Stimulated activated naive CD8-positive, alpha-beta T cell treated with anti-CD3 and anti-CD28 coated beads, Interleukin-15, Interleukin-2, amounts not matched to agents 100 ng/mL and 50 ng/mL, for 24 hours (primary cell): ENCODE data around the gene TAOK1.
"Not testable (repeated sequence)": the region's sequence is repeated elsewhere in the genome, so short reads cannot be mapped to it uniquely, and the experiment has no call there.

ENCODE experiments used
- H3K27ac Mint-ChIP-seq: one replicate; pipeline ENCODE4 v1.8.0; 2021; ENCODE audit warnings: mild to moderate bottlenecking, mixed read lengths
- H3K27me3 Mint-ChIP-seq: one replicate; pipeline ENCODE4 v1.8.0; 2021; ENCODE audit warnings: mixed read lengths
- H3K36me3 Mint-ChIP-seq: one replicate; pipeline ENCODE4 v1.8.0; 2021; ENCODE audit warnings: low read depth, mixed read lengths
- H3K4me1 Mint-ChIP-seq: one replicate; pipeline ENCODE4 v1.8.0; 2021; ENCODE audit warnings: low read depth, mixed read lengths
- H3K4me3 Mint-ChIP-seq: one replicate; pipeline ENCODE4 v1.8.0; 2021; ENCODE audit warnings: mild to moderate bottlenecking, mixed read lengths
- H3K9me3 Mint-ChIP-seq: one replicate; pipeline ENCODE4 v1.8.0; 2021; ENCODE audit warnings: mixed read lengths

The TAOK1 gene

DNA sequence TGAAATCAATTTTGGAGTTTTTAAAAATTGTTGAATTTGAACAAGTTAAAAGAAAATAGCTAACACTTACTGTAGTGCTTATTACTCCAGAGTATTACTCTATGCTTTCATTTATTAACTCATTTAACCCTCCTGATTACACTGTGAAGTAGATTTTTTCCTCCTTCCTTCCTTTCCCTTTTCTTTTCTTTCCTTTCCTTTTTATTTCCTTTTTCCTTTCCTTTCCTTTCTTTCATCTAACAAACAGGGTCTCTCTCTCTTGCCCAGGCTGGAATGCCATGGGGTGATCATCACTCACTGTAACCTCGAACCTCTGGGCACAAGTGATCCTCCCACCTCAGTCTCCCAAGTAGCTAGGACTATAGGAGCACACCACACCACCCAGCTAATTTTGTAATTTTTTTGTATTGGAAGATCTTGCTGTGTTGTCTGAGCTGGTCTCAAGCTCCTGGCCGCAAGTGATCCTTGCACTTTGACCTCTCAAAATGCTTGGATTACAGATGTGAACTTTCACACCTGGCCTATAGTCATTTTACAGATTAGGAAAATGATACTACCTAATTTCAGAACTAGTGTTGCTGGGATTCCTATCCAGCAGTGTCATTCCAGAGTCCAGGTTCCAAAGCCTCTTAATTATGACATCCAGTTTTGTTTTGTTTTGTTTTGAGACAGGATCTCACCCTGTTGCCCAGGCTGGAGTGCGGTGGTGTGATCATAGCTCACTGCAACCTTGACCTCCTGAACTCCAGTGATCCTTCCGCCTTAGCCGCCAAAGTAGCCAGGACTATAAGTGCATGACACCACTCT, 59.9 kb downstream of the TAOK1 start:
- Mint-ChIP-seq H3K9me3 (no peaks in the 10 kb centered on the region), H3K4me3 (no peak overlapping the region), H3K4me1 (peaks cover 36% of the 10 kb centered on the region), H3K27me3 (no peaks in the 10 kb centered on the region), H3K27ac (peak overlapping the region; percentile 88), H3K36me3 (peaks cover 29% of the 10 kb centered on the region)

DNA sequence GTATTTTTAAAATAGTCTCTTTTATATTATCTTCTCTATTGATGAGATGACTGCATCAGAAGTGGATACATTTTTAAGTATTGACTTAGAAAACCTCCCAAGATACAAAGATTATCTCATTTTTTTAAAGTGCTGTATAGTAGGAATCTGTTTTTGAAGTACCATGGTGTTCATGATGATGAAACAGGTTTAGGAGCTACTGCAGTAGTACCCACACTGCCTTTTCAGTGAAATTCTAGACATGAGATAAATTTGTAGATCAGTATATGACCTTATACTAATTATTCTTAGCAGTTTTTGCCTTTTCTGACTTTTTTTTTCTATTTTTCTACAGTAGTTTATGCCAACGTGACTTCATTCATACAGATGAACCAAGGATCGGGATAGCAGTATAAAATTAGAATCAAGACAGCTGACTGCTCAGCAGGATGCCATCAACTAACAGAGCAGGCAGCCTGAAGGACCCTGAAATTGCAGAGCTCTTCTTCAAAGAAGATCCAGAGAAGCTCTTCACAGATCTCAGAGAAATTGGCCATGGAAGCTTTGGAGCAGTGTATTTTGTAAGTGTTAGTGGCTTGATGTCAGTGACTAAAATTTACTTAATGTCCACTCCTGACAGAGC, 61.1 kb downstream of the TAOK1 start:
- peaks cover 37% of the 10 kb centered on the region for H3K36me3 Mint-ChIP-seq

DNA sequence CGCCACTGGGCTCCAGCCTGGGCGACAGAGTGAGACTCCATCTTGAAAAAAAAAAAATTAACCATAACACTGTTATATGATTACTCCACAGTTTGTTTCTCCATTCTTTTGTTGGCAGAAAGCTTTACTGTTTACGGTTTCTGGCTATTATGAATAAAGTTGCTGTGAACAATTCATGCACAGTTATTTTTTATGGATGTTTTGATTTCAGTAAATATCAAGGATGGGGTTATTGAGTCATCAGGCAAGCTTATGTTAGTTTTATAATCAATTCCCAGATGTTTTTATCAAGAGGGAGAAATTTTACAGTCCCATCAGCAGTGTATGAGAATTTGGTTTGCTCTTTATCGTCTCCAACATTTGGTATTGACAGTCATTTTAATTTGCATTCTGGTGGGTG, 67.9 kb downstream of the TAOK1 start:
- H3K9me3 Mint-ChIP-seq, result no peaks in the 10 kb centered on the region
- peaks cover 16% of the 10 kb centered on the region for H3K4me1 Mint-ChIP-seq
- no peak overlapping the region for H3K27ac Mint-ChIP-seq
- peaks cover 45% of the 10 kb centered on the region for H3K36me3 Mint-ChIP-seq
- no peak overlapping the region for H3K4me3 Mint-ChIP-seq
- H3K27me3 Mint-ChIP-seq, result no peaks in the 10 kb centered on the region

More for the DNA sequence above, 61.1 kb downstream of the TAOK1 start:
- no peaks in the 10 kb centered on the region for H3K27me3 Mint-ChIP-seq
- H3K27ac Mint-ChIP-seq, result no peak overlapping the region
- H3K4me1 Mint-ChIP-seq, result peaks cover 31% of the 10 kb centered on the region
- no peaks in the 10 kb centered on the region for H3K9me3 Mint-ChIP-seq
- no peak overlapping the region for H3K4me3 Mint-ChIP-seq

DNA sequence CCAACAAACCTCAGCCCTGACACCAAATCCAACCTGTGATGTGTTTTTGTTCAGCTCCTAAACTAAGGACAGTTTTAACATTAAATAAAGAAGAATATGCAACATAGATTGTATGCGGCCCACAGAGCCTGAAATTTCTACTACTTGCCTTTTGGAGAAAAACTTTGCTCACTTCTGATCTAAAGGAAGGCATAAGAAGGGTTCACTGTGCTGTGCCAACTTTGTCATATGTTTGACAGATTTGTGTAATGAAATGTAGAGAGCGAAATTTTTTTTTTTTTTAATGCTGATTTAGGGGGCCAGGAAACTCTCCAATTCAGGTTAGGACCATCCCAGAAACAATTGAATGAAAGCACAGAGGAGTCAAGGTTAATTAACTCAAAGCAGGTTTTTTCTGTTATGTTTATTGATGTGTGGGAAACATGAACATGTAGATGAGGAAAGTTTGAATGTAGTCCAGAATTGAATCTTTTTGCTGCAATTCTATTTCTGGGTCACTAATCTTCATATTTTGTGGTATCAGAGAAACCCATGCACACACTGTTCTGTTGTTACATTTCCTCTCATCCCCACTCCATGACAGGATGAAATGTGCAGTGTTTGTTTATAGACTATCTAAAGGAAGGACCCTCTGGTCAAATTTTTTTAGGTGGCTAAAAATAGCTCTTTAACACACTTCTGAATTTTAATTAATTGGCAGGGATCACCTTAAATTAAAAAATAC, 71.5 kb downstream of the TAOK1 start:
- Mint-ChIP-seq H3K4me3 (no peak overlapping the region), H3K27ac (no peak overlapping the region), H3K4me1 (peaks cover 14% of the 10 kb centered on the region), H3K36me3 (peaks cover 44% of the 10 kb centered on the region), H3K27me3 (no peaks in the 10 kb centered on the region), H3K9me3 (no peaks in the 10 kb centered on the region)

DNA sequence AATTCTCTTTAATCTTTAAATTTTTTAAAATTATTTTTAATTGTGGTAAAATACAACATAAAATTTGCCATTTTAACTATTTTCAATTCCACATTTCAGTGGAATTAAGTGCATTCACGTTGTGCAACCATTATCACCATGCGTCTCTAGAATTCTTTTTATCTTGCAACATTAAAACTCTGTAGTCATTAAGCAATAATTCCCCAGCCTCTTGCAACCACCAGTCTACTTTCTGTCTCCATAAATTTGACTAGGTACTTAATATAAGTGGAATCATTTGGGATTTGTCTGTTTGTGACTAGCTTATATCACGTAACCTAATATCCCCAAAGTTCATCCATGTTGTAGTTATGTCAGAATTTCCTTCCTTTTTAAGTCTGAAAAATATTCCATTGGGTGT, 79.1 kb downstream of the TAOK1 start:
- H3K4me3 Mint-ChIP-seq, result no peak overlapping the region
- no peak overlapping the region for H3K27ac Mint-ChIP-seq
- H3K36me3 Mint-ChIP-seq, result peaks cover 46% of the 10 kb centered on the region
- H3K9me3 Mint-ChIP-seq, result no peaks in the 10 kb centered on the region
- H3K27me3 Mint-ChIP-seq, result no peaks in the 10 kb centered on the region
- H3K4me1 Mint-ChIP-seq, result no peaks in the 10 kb centered on the region

DNA sequence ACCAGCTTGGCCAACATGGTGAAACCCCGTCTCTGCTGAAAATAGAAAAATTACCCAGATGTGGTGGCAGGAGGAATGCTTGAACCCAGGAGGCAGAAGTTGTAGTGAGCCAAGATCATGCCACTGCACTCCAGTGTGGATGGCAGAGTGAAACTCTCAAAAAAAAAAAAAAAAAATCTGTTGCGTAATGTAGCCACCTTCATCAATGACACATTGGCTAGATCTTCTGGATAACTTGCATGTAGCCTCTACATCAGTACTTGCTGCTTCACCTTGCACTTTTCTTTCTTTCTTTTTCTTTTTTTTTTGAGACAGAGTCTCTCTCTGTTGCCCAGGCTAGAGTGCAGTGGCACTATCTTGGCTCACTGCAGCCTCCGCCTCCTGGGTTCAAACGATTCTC, 83.3 kb downstream of the TAOK1 start:
- peaks cover 39% of the 10 kb centered on the region for H3K36me3 Mint-ChIP-seq

DNA sequence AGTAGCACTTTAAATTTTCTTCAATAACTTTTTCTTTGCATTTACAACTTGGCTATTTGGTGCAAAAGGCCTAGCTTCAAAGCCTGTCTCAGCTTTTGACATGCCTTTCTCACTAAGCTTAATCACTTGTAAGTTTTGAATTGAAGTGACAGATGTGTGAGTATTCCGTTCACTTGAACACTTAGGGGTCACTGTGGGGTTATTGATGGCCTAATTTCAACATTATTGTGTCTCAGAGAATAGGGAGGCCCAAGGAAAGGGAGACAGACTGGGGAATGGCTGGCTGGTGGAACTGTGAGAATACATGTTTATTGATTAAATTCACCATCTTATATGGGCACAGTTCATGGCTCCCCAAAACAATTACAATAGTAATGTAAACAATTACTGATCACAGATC, 84.1 kb downstream of the TAOK1 start:
- Mint-ChIP-seq H3K27me3 (no peaks in the 10 kb centered on the region), H3K4me1 (no peaks in the 10 kb centered on the region), H3K9me3 (no peaks in the 10 kb centered on the region), H3K27ac (no peak overlapping the region), H3K4me3 (no peak overlapping the region), H3K36me3 (peaks cover 38% of the 10 kb centered on the region)

More for the DNA sequence above, 83.3 kb downstream of the TAOK1 start:
- not testable (repeated sequence) for H3K4me1 Mint-ChIP-seq, H3K27me3 Mint-ChIP-seq, H3K4me3 Mint-ChIP-seq, H3K27ac Mint-ChIP-seq, H3K9me3 Mint-ChIP-seq

DNA sequence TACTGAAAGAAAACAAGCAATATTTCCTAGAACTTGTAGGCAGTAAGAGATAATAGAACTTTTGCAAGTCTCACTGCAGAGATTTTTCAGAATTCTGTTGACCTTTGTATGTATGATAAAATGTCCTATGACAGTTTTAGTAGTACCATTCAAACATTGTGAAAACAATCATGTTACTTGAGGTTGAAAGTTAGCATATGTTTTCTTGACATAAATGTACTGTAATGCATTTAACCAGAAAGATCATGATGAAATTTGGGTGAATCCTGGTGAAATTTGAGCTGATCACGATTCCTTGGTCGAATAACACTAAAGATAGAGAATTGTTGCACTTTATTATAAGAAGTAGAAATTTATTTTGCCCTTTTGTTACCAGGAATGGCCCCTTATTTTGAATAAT, 85.7 kb downstream of the TAOK1 start:
- peaks cover 30% of the 10 kb centered on the region for H3K36me3 Mint-ChIP-seq
- no peak overlapping the region for H3K27ac Mint-ChIP-seq

DNA sequence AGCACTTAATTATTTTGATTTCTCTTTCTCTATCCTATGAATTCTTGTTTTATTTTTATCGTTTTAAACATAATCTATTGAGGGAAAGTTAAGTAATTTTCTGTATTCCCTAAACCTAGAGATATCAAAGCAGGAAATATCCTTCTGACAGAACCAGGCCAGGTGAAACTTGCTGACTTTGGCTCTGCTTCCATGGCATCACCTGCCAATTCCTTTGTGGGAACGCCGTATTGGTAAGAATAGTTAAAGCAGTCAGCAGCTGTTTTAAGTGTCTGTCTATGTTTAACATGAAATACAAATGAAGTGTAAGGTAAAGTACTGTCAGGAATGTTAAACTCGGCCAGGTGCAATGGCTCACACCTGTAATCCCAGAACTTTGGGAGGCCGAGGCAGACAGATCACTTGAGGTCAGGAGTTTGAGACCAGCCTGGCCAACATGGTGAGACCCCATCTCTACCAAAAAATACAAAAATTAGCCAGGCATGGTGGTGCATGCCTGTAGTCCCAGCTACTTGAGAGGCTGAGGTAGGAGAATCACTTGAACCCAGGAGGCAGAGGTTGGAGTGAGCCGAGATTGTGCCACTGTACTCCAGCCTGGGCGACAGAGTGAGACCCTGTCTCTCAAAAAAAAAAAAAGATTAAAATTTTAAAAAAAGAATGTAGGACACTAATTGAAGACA, 90.2 kb downstream of the TAOK1 start:
- H3K4me3 Mint-ChIP-seq, H3K27me3 Mint-ChIP-seq, H3K36me3 Mint-ChIP-seq, H3K9me3 Mint-ChIP-seq, H3K4me1 Mint-ChIP-seq, H3K27ac Mint-ChIP-seq: not testable (repeated sequence)

More for the DNA sequence above, 85.7 kb downstream of the TAOK1 start:
- H3K4me3 Mint-ChIP-seq, result no peak overlapping the region
- H3K27me3 Mint-ChIP-seq, result no peaks in the 10 kb centered on the region
- no peaks in the 10 kb centered on the region for H3K4me1 Mint-ChIP-seq
- no peaks in the 10 kb centered on the region for H3K9me3 Mint-ChIP-seq

DNA sequence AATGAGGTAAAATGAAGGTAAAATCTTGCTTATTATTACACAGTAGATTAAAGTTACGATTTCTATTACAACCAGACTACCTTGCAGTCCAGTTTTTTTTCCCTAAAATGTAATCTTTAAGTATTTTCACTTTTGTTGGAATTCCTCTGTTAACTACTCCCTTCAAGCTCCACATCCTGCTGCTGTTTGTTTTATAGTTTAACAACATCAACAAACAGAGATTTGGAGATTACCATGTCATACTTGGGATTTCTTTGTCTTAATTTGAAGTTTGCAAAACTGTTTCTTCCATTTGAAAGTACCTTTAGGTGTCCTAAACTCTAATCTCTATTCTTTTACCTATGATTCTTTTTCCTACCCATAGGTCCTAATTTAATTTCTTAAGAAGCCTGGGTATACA, 93.3 kb downstream of the TAOK1 start:
- H3K27me3 Mint-ChIP-seq, result no peaks in the 10 kb centered on the region
- H3K9me3 Mint-ChIP-seq, result no peaks in the 10 kb centered on the region
- H3K36me3 Mint-ChIP-seq, result peaks cover 13% of the 10 kb centered on the region
- H3K27ac Mint-ChIP-seq, result no peak overlapping the region
- no peak overlapping the region for H3K4me3 Mint-ChIP-seq
- no peaks in the 10 kb centered on the region for H3K4me1 Mint-ChIP-seq

DNA sequence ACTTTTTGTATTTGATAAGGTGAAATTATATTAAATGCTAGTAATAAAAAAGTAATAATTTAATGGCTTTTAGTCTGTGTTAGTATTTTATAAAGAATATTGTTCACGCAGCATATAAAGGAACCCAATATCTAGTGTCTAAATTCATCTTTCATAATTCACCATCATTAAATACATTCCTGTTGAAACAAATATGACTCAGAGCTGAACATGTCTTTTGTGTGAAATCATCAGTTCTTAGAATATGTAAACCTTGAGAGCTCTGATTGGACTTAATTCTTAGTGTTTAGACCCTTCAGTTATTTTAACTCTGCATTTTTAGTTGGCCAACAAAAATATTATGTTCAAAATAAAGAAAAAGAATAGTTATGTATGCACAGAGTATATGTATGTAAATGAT, 104.8 kb downstream of the TAOK1 start:
- peaks cover 31% of the 10 kb centered on the region for H3K36me3 Mint-ChIP-seq

DNA sequence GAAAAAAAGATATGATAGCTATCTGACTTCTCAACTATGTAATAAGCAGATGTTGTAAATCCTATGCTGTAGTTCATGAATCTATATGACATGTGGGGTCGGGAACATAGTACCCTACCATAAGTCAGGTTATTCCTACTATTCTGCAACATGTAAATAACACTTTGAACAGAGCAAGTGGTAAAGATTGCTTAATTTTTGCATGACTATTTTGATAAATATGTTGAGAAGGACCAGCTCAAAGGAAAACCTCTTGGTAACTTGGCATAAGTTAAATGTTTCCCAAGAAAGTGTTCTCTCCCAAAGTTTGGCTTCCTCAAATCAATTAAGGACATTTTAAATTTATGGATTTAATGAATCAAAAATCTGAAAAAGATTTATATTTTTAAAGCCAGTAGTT, 114.5 kb downstream of the TAOK1 start:
- Mint-ChIP-seq H3K27ac (no peak overlapping the region), H3K4me1 (no peaks in the 10 kb centered on the region), H3K4me3 (no peak overlapping the region), H3K9me3 (no peaks in the 10 kb centered on the region), H3K36me3 (peaks cover 33% of the 10 kb centered on the region), H3K27me3 (no peaks in the 10 kb centered on the region)

More for the DNA sequence above, 104.8 kb downstream of the TAOK1 start:
- Mint-ChIP-seq H3K27ac (no peak overlapping the region), H3K9me3 (no peaks in the 10 kb centered on the region), H3K27me3 (no peaks in the 10 kb centered on the region), H3K4me1 (peaks cover 4% of the 10 kb centered on the region), H3K4me3 (no peak overlapping the region)

DNA sequence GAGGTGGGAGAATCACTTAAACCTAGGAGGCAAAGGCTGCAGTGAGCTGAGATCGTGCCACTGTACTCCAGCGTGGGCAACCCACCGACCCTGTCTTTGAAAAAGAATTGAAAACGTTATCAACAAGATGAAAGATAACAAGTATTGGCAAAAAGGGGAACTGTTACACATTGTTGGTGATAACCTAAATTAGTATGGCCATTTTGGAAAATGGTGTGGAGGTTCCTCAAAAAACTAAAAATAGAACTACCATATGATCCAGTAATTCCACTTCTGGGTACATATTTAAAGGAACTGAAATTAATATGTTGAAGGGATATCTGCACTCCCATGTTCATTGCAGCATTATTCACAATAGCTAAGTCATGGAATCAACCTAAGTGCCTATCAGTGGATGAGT, 115.7 kb downstream of the TAOK1 start:
- Mint-ChIP-seq H3K9me3 (no peaks in the 10 kb centered on the region), H3K36me3 (peaks cover 30% of the 10 kb centered on the region), H3K27me3 (no peaks in the 10 kb centered on the region), H3K4me3 (no peak overlapping the region), H3K4me1 (no peaks in the 10 kb centered on the region), H3K27ac (peak overlapping the region; percentile 2)

DNA sequence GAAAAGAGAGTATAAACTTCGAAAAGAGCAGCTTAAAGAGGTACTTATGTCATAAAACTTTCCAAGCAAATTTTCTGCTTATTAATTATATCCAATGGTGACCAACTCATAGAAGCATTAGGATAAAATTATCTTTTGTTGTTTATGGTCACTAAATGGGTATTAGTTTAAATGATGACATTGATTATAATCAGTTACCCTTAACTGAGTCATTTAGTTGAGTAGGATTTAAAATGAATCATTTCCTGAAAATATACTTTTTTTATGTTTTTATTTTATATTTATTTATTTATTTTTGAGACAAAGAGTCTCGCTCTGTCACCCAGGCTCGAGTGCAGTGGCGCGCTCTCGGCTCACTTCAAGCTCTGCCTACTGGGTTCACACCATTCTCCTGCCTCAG, 120.8 kb downstream of the TAOK1 start:
- Mint-ChIP-seq H3K9me3 (no peaks in the 10 kb centered on the region), H3K36me3 (peaks cover 19% of the 10 kb centered on the region), H3K4me3 (no peak overlapping the region), H3K27me3 (no peaks in the 10 kb centered on the region), H3K27ac (no peak overlapping the region), H3K4me1 (no peaks in the 10 kb centered on the region)

DNA sequence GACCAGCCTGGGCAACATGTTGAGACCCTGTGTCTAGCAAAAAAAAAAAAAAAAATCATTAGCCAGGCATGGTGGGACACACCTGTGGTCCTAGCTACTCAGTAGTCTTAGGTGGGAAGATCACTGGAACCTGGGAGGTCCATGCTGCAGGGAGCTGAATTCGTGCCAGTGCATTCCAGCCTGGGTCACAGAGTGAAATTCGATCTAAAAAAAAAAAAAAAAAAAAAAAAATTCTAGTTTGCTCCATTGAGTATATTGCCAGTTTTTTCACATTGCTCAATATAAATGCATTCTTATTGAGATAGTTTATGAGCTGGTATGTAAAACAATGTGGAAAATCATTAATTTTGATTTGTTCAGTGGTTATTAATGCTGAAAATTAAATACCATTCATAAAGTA, 124.6 kb downstream of the TAOK1 start:
- Mint-ChIP-seq H3K27ac (no peak overlapping the region), H3K27me3 (no peaks in the 10 kb centered on the region), H3K9me3 (no peaks in the 10 kb centered on the region), H3K4me1 (no peaks in the 10 kb centered on the region), H3K36me3 (peaks cover 25% of the 10 kb centered on the region), H3K4me3 (no peak overlapping the region)
